Colonic mucosa (tissue), 4 donors: Measurements from ENCODE around the gene DDX23. TPM values are rescaled to one million over a fixed set of nuclear protein-coding genes. Genes with fewer than 3 reads are reported as not detected.

Source experiments
- DNase-seq: peaks from one replicate; pipeline ENCODE4 v3.0.0-alpha.2; 2020
- H3K27ac ChIP-seq: fragments of 200-600 bp; one replicate; pipeline ENCODE4 v1.8.0; 2021
- H3K27me3 ChIP-seq: fragments of 200-600 bp; one replicate; pipeline ENCODE4 v1.8.0; 2021
- H3K36me3 ChIP-seq: fragments of 200-600 bp; one replicate; pipeline ENCODE4 v1.8.0; 2021
- H3K4me1 ChIP-seq: fragments of 200-600 bp; one replicate; pipeline ENCODE4 v1.8.0; 2021; ENCODE audit warnings: mild to moderate bottlenecking
- H3K4me3 ChIP-seq: fragments of 200-600 bp; one replicate; pipeline ENCODE4 v1.8.0; 2021
- H3K9ac ChIP-seq, 2 donors: one replicate each; pipeline ENCODE4 v1.7.0; 2013; ENCODE audit warnings: control low read depth in 2 of 2, low read depth in 2 of 2, low read length in 2 of 2
- H3K9me3 ChIP-seq: fragments of 200-600 bp; one replicate; pipeline ENCODE4 v1.8.0; 2021
- intact Hi-C: fragments of 100-400 bp; cut with DNase I; formaldehyde crosslinking; loops from one replicate; pipeline ENCODE4 v1.14.1; 2022
- total RNA-seq, 2 donors: library from RNA; stranded (reverse); fragmentation: NEBNext Ultra II Directional in 1 of 2; extraction: Animal tissue kit (Norgen Biotek cat#: 25700) in 1 of 2; gene quantifications; one replicate each; pipeline ENCODE4 v1.2.1, GENCODE V29; 2021
- TF ChIP-seq, protein P1 (sequence below): fragments of 200-600 bp; IDR thresholded peaks from one replicate; pipeline ENCODE4 v1.8.0; 2022; ENCODE audit warnings: antibody characterized with exemption, mild to moderate bottlenecking
- donor health status: healthy.
- donor health status: DM: no; HTN: no; CAD: no.
- donor health status: DM: no; HTN: no; CAD: no.

The DDX23 gene
- total RNA-seq, 2 donors from 2014 or later: 87.2 to 150 TPM

DNA sequence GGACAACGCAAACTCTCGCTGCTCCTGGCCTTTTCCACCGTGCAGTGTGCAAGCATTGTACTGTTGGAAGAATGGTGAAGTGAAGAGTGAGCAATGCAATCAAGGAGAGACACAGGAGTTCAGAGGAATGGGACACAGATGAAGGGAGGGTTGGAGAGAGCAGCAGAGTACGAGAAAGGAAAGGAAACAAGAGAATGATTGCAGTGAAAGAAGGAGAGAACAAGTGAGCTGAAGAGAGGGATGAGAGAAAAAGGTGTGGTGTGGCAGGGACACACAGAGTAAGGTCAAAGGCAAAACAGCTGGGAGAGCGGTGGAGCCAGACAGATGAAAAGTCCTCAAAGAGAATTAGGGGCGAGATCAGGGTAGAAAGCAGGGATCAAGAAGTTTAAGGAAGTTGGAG, 20.7 kb downstream of the DDX23 start:
- TF ChIP-seq, protein P1, sequence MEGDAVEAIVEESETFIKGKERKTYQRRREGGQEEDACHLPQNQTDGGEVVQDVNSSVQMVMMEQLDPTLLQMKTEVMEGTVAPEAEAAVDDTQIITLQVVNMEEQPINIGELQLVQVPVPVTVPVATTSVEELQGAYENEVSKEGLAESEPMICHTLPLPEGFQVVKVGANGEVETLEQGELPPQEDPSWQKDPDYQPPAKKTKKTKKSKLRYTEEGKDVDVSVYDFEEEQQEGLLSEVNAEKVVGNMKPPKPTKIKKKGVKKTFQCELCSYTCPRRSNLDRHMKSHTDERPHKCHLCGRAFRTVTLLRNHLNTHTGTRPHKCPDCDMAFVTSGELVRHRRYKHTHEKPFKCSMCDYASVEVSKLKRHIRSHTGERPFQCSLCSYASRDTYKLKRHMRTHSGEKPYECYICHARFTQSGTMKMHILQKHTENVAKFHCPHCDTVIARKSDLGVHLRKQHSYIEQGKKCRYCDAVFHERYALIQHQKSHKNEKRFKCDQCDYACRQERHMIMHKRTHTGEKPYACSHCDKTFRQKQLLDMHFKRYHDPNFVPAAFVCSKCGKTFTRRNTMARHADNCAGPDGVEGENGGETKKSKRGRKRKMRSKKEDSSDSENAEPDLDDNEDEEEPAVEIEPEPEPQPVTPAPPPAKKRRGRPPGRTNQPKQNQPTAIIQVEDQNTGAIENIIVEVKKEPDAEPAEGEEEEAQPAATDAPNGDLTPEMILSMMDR: no peak
- intact Hi-C loops: no loop called here
- no peaks in the 10 kb centered on the region for H3K4me1 ChIP-seq
- no peak overlapping the region for H3K27ac ChIP-seq
- H3K9ac ChIP-seq: no peak overlapping the region
- H3K27me3 ChIP-seq: no peaks in the 10 kb centered on the region
- no peaks in the 10 kb centered on the region for H3K9me3 ChIP-seq
- H3K4me3 ChIP-seq: no peak overlapping the region
- H3K36me3 ChIP-seq: peaks cover 24% of the 10 kb centered on the region
- no peak for DNase-seq

DNA sequence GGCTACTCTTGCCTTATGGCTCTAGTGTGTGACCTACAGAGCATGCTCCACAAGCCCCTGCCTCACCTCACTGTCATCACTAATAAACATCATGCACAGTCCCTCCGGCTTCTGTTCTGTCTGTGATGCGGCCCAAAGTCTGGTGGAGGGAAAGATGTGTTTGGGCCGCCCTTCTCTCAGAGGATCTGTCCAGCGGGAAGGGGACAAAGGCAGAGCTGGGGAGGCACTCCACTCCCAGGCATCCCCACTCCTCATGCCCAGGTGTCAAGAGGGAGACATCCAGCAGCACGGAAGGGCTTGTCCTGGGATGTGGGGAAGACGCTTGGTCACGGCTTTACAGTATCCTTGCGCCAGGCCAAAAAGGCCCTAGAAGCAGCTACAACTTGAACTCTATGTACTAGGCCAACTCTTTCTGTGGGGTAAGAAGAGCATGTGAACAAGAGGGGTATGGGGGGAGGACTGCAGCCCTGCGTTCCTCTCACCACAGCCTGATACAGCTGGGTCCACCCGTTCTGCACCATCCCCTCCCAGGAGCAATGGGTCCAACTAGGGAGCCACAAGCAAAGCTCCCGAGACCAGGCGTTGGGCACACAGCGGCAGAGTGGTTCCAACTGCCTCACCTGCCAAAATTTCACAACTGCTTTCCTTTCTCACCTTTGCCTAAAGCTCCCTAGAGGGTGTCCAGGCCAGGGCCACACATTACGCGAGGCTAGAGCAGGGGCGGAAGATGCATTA, 23.0 kb downstream of the DDX23 start:
- DNase-seq: no peak
- TF ChIP-seq, protein P1: no peak
- Histone ChIP-seq H3K27ac (no peak overlapping the region), H3K27me3 (no peaks in the 10 kb centered on the region), H3K9ac (no peak overlapping the region), H3K36me3 (peaks cover 24% of the 10 kb centered on the region), H3K4me1 (no peaks in the 10 kb centered on the region), H3K4me3 (no peak overlapping the region), H3K9me3 (no peaks in the 10 kb centered on the region)
- intact Hi-C loops: no loop called here

DNA sequence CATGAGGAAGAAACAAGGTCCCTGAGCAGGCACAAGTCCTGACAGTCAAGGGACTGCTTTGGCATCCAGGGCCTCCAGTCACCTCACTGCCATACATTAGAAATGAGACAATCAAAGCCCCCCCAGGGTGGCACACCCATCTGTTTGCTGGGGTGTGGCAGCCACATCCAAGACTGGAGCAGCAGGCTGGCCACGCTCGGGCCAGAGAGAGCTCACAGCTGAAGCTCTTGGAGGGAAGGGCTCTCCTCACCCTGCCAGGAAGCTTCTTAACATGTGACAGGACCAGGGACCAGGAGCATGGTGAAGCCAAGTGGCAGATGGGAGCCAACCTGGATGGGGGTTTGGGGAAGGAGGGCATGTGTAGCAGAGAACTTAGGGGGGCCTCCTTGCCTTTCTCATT, 23.7 kb downstream of the DDX23 start:
- Histone ChIP-seq H3K9me3 (no peaks in the 10 kb centered on the region), H3K27me3 (no peaks in the 10 kb centered on the region), H3K4me1 (no peaks in the 10 kb centered on the region), H3K36me3 (peaks cover 24% of the 10 kb centered on the region), H3K9ac (no peak overlapping the region), H3K27ac (no peak overlapping the region), H3K4me3 (no peak overlapping the region)
- TF ChIP-seq, protein P1: no peak
- intact Hi-C loops: no loop called here
- DNase-seq: no peak

DNA sequence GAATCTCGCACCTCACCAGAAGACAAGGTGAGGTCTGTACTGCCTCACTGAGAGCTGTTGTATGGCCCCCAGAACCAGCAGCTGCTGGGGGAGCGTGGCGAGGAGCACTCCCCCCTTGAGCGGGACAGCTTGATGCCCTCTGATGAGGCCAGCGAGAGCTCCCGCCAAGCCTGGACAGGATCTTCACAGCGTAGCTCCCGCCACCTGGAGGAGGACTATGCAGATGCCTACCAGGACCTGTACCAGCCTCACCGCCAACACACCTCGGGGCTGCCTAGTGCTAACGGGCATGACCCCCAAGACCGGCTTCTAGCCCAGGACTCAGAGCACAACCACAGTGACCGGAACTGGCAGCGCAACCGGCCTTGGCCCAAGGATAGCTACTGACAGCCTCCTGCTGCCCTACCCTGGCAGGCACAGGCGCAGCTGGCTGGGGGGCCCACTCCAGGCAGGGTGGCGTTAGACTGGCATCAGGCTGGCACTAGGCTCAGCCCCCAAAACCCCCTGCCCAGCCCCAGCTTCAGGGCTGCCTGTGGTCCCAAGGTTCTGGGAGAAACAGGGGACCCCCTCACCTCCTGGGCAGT, 24.4 kb downstream of the DDX23 start:
- no peaks in the 10 kb centered on the region for H3K27me3 ChIP-seq
- H3K36me3 ChIP-seq: peaks cover 17% of the 10 kb centered on the region
- TF ChIP-seq, protein P1: no peak
- H3K4me1 ChIP-seq: no peaks in the 10 kb centered on the region
- no peak overlapping the region for H3K4me3 ChIP-seq
- no peak for DNase-seq
- no peak overlapping the region for H3K9ac ChIP-seq
- intact Hi-C loops: no loop called here
- no peaks in the 10 kb centered on the region for H3K9me3 ChIP-seq
- no peak overlapping the region for H3K27ac ChIP-seq

DNA sequence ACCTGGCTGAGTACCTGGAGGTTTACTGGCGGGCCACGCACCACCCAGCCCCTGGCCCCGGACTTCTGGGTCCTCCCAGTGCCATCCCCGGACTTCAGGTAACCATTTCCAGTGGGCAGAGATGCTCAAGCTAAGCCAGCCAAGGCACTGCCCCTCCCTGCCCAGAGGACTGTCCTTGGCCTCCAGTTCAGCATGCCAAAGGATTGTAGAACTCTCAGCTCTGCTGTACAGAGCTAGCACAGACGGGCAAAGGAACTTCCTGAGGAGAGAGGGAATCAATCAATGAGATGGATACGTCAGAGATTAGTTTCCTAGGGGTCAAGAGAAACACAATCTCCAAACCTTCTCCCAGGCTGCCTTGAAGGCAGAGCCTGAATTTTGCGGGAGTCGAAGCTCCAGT, 24.9 kb downstream of the DDX23 start:
- TF ChIP-seq, protein P1: no peak
- H3K36me3 ChIP-seq: peaks cover 17% of the 10 kb centered on the region
- DNase-seq: no peak
- H3K4me3 ChIP-seq: no peak overlapping the region
- H3K4me1 ChIP-seq: no peaks in the 10 kb centered on the region
- H3K9me3 ChIP-seq: no peaks in the 10 kb centered on the region
- no peaks in the 10 kb centered on the region for H3K27me3 ChIP-seq
- intact Hi-C loops: no loop called here
- H3K9ac ChIP-seq: no peak overlapping the region
- no peak overlapping the region for H3K27ac ChIP-seq
